CD14-positive monocyte (primary cell): ENCODE measurements around the gene NID1. TPM values are rescaled to one million over a fixed set of nuclear protein-coding genes. Genes with fewer than 3 reads are reported as not detected.

Experiments used
- DNase-seq, 3 donors: peaks; one replicate each; pipeline ENCODE4 v3.0.0-alpha.2; 2011 to 2022
- H2AFZ ChIP-seq: 2 replicates; pipeline ENCODE4 v1.6.0; 2012; ENCODE audit warnings: mild to moderate bottlenecking, low read depth, low read length, inconsistent platforms; ENCODE audit not compliant: insufficient read depth, poor library complexity, severe bottlenecking
- H3K27ac ChIP-seq, 2 donors: 1 replicate in 1 of 2; 2 replicates in 1 of 2; pipeline ENCODE4 v1.5.1; 2012 to 2013; ENCODE audit warnings: low read length in 2 of 2, control low read depth in 1 of 2, inconsistent platforms in 1 of 2, low read depth in 1 of 2, mild to moderate bottlenecking in 1 of 2
- H3K27me3 ChIP-seq, 2 donors: one replicate each; pipeline versions ENCODE4 v1.6.0 to v1.6.1; 2011 to 2013; ENCODE audit warnings: low read length in 2 of 2; ENCODE audit not compliant: control insufficient read depth in 2 of 2, insufficient read depth in 2 of 2
- H3K36me3 ChIP-seq, 2 donors: replicated peaks in 1 of 2; 1 replicate in 1 of 2; 2 replicates in 1 of 2; pipeline versions ENCODE4 v1.5.1 to v1.6.1; 2012 to 2013; ENCODE audit warnings: low read length in 2 of 2, control low read depth in 1 of 2, inconsistent platforms in 1 of 2, mild to moderate bottlenecking in 1 of 2; ENCODE audit not compliant: insufficient read depth in 2 of 2, control insufficient read depth in 1 of 2
- H3K4me1 ChIP-seq, 2 donors: 1 replicate in 1 of 2; 2 replicates in 1 of 2; pipeline versions ENCODE4 v1.5.1 to v1.6.1; 2012 to 2013; ENCODE audit warnings: low read length in 2 of 2, control low read depth in 1 of 2, inconsistent platforms in 1 of 2, mild to moderate bottlenecking in 1 of 2, moderate library complexity in 1 of 2; ENCODE audit not compliant: insufficient read depth in 2 of 2, control insufficient read depth in 1 of 2
- H3K4me2 ChIP-seq: replicated peaks from 2 replicates; pipeline ENCODE3; 2012; ENCODE audit warnings: low read length, moderate library complexity, mild to moderate bottlenecking; ENCODE audit not compliant: poor library complexity, severe bottlenecking; ENCODE audit errors: extremely low read depth
- H3K4me3 ChIP-seq, 3 experiments: fragments of 200-600 bp in 1 of 3; sonication (generic) in 1 of 3; replicated peaks in 1 of 3; 1 replicate in 2 of 3; 2 replicates in 1 of 3; pipeline ENCODE4 v1.5.1; 2011 to 2013; ENCODE audit warnings: low read length in 3 of 3, mild to moderate bottlenecking in 3 of 3, control low read depth in 2 of 3, low read depth in 2 of 3, inconsistent platforms in 1 of 3, moderate library complexity in 1 of 3
- H3K79me2 ChIP-seq: 2 replicates; pipeline ENCODE4 v1.6.0; 2012; ENCODE audit warnings: mild to moderate bottlenecking, control low read depth, inconsistent platforms, low read length, moderate library complexity; ENCODE audit not compliant: insufficient read depth
- H3K9ac ChIP-seq: 2 replicates; pipeline ENCODE4 v1.6.0; 2017; ENCODE audit warnings: low read length, mild to moderate bottlenecking; ENCODE audit not compliant: insufficient read depth, poor library complexity, severe bottlenecking
- H3K9me3 ChIP-seq, 2 donors: replicated peaks in 1 of 2; 1 replicate in 1 of 2; 2 replicates in 1 of 2; pipeline versions ENCODE4 v1.5.1 to v1.6.1; 2012 to 2013; ENCODE audit warnings: low read length in 2 of 2, control low read depth in 1 of 2; ENCODE audit not compliant: control insufficient read depth in 1 of 2, insufficient read depth in 1 of 2
- H4K20me1 ChIP-seq: 2 replicates; pipeline ENCODE4 v1.6.0; 2012; ENCODE audit warnings: mild to moderate bottlenecking, low read length, control low read depth, moderate library complexity; ENCODE audit not compliant: insufficient read depth
- H3K27ac Mint-ChIP-seq, 7 donors: one replicate each; pipeline ENCODE4 v1.8.0; 2020; ENCODE audit warnings: mild to moderate bottlenecking in 7 of 7, mixed read lengths in 7 of 7, moderate library complexity in 6 of 7, inconsistent platforms in 2 of 7
- H3K27me3 Mint-ChIP-seq, 3 donors: one replicate each; pipeline ENCODE4 v1.8.0; 2021 to 2022; ENCODE audit warnings: low read depth in 3 of 3, mild to moderate bottlenecking in 3 of 3, mixed read lengths in 3 of 3, moderate library complexity in 3 of 3, inconsistent platforms in 1 of 3
- H3K36me3 Mint-ChIP-seq, 2 donors: one replicate each; pipeline ENCODE4 v1.8.0; 2020; ENCODE audit warnings: mixed read lengths in 2 of 2, inconsistent platforms in 1 of 2, mild to moderate bottlenecking in 1 of 2
- H3K4me1 Mint-ChIP-seq: one replicate; pipeline ENCODE4 v1.8.0; 2020; ENCODE audit warnings: mild to moderate bottlenecking, mixed read lengths
- H3K4me3 Mint-ChIP-seq, 2 donors: one replicate each; pipeline ENCODE4 v1.8.0; 2020; ENCODE audit warnings: mild to moderate bottlenecking in 2 of 2, mixed read lengths in 2 of 2, moderate library complexity in 1 of 2
- H3K9me3 Mint-ChIP-seq, 7 donors: one replicate each; pipeline ENCODE4 v1.8.0; 2020 to 2022; ENCODE audit warnings: mixed read lengths in 7 of 7, mild to moderate bottlenecking in 6 of 7, moderate library complexity in 6 of 7, inconsistent platforms in 2 of 7
- WGBS: methylation state at CpG from one replicate; pipeline ENCODE4 v1.1.5; 2013; ENCODE audit warnings: missing lambda C conversion rate; ENCODE audit not compliant: insufficient coverage; 5-methylcytosine and 5-hydroxymethylcytosine counted together
- intact Hi-C, 2 donors: fragments of 100-400 bp; cut with micrococcal nuclease; formaldehyde crosslinking; loops; one replicate each; pipeline versions ENCODE4 v1.15.0 to v1.15.1; 2023
- polyA plus RNA-seq, 3 donors: library from polyadenylated mRNA; depleted of rRNA in 1 of 3; unstranded in 2 of 3; stranded (reverse) in 1 of 3; fragments of 300-500 nt in 2 of 3; fragments of >200 nt in 1 of 3; fragmentation: Illumina TruSeq in 2 of 3; gene quantifications; 1 replicate in 2 of 3; 2 replicates in 1 of 3; pipeline ENCODE4 v1.2.3, GENCODE V29; 2012 to 2021
- TF ChIP-seq, protein P1 (sequence below): fragments of 200-600 bp; IDR thresholded peaks from one replicate; pipeline ENCODE4 v1.8.0; 2022; ENCODE audit warnings: antibody characterized with exemption, mild to moderate bottlenecking

Gene NID1
- polyA plus RNA-seq, 3 donors = 6.8 to 19.7 (median 14.4) TPM

DNA sequence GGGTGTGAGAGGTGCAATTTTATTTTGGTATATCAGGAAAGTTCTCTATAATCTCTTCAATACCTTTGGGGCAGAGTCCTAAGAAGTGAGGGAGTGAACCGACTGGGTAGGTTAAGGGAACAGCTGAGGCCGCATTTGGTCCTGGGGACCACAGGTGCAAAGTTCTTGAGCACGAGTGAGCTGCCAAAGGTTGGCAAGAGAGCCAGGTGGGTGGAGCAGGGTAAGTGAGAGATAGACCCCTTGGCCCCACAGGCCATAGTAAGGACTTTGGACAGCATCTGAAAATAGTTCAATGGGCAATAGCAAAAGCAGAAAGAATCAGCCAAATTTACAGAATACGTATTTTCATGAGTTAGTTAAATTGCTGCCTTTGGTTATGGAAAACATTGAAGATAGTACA, 11.0 kb upstream of the NID1 start:
- H3K27me3 Mint-ChIP-seq = peaks cover 0 to 4% (median 2%) of the 10 kb centered on the region in 3 donors
- peaks cover 5 to 13% (median 7%) of the 10 kb centered on the region in 7 donors for H3K9me3 Mint-ChIP-seq
- peak overlapping the region in 1 of 7 donors; percentile 43 for H3K27ac Mint-ChIP-seq
- no peak overlapping the region for H2AFZ ChIP-seq
- H4K20me1 ChIP-seq = no peaks in the 10 kb centered on the region
- TF ChIP-seq, protein P1, sequence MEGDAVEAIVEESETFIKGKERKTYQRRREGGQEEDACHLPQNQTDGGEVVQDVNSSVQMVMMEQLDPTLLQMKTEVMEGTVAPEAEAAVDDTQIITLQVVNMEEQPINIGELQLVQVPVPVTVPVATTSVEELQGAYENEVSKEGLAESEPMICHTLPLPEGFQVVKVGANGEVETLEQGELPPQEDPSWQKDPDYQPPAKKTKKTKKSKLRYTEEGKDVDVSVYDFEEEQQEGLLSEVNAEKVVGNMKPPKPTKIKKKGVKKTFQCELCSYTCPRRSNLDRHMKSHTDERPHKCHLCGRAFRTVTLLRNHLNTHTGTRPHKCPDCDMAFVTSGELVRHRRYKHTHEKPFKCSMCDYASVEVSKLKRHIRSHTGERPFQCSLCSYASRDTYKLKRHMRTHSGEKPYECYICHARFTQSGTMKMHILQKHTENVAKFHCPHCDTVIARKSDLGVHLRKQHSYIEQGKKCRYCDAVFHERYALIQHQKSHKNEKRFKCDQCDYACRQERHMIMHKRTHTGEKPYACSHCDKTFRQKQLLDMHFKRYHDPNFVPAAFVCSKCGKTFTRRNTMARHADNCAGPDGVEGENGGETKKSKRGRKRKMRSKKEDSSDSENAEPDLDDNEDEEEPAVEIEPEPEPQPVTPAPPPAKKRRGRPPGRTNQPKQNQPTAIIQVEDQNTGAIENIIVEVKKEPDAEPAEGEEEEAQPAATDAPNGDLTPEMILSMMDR = no peak
- H3K27ac ChIP-seq = no peak overlapping the region
- H3K27me3 ChIP-seq = no peaks in the 10 kb centered on the region
- H3K4me3 Mint-ChIP-seq = no peak overlapping the region
- WGBS = 92% methylated on average over 2 of the region's 4 CpGs
- H3K9me3 ChIP-seq = peaks cover under 1 to 5% of the 10 kb centered on the region in 2 donors
- H3K79me2 ChIP-seq = no peaks in the 10 kb centered on the region
- intact Hi-C loops = no loop called here
- peaks cover 14 to 16% of the 10 kb centered on the region in 2 donors for H3K4me1 ChIP-seq
- no peak overlapping the region for H3K4me3 ChIP-seq
- peaks cover 10% of the 10 kb centered on the region for H3K4me1 Mint-ChIP-seq
- DNase-seq = no peak
- no peak overlapping the region for H3K9ac ChIP-seq
- no peak overlapping the region for H3K4me2 ChIP-seq
- H3K36me3 Mint-ChIP-seq = peaks cover 3 to 4% of the 10 kb centered on the region in 2 donors
- no peaks in the 10 kb centered on the region for H3K36me3 ChIP-seq

DNA sequence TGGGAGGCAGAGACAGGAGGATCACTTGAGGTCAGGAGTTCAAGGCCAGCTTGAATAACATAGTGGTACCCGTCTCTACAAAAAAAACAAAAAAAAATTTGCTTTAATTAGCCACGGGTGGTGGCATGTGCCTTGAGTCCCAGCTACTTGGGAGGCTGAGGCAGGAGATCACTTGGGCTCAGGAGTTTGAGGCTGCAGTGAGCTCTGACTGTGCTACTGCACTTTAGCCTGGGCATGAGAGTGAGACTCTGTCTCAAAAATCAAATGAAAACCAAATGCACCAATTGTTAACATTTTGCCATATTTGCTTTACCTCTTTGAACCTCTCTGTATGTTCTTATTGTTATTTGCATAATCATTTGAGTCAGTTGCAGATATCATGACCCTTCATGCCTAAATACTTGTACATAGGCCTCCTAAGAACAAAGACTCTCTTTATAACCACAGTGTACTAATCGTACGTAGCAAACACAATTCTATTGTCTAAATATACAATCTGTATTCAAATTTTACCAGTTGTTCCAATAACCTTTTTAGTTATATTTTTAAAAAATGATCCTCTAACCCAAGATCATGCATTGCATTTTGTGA, 8.5 kb upstream of the NID1 start:
- no peak overlapping the region for H3K27ac Mint-ChIP-seq
- Histone ChIP-seq H3K9ac (no peak overlapping the region), H4K20me1 (no peaks in the 10 kb centered on the region), H3K4me1 (peaks cover 14 to 17% of the 10 kb centered on the region in 2 donors), H3K79me2 (no peaks in the 10 kb centered on the region), H3K36me3 (no peaks in the 10 kb centered on the region), H2AFZ (no peak overlapping the region), H3K27ac (no peak overlapping the region), H3K4me3 (no peak overlapping the region), H3K9me3 (peaks cover 6 to 8% of the 10 kb centered on the region in 2 donors), H3K27me3 (no peaks in the 10 kb centered on the region), H3K4me2 (no peak overlapping the region)
- H3K27me3 Mint-ChIP-seq = peaks cover 0 to 4% (median 2%) of the 10 kb centered on the region in 3 donors
- no peak overlapping the region for H3K4me3 Mint-ChIP-seq
- WGBS = 100% methylated on average over 3 of the region's 4 CpGs
- intact Hi-C loops = no loop called here
- H3K9me3 Mint-ChIP-seq = peaks cover 7 to 19% (median 12%) of the 10 kb centered on the region in 7 donors
- no peak for DNase-seq
- TF ChIP-seq, protein P1 = no peak
- peaks cover 10% of the 10 kb centered on the region for H3K4me1 Mint-ChIP-seq
- H3K36me3 Mint-ChIP-seq = peaks cover 4% of the 10 kb centered on the region in 2 donors
